Islet of Langerhans (tissue), 1 donor: Measurements from ENCODE around the gene RER1.

Experiments
- FAIRE-seq: peaks from one replicate; lab custom pipeline; 2011; peaks lifted over from hg19 to GRCh38; lab: Jason Lieb, UNC

The RER1 gene

GRCh38 chr1:2407991-2408275 is 16.3 kb downstream of the RER1 start:
- no peak for FAIRE-seq

GRCh38 chr1:2408456-2408855 is 16.8 kb downstream of the RER1 start:
- FAIRE-seq = no peak

- no peak for FAIRE-seq
Measured at GRCh38 chr1:2408859-2409276, 17.2 kb downstream of the RER1 start.

- no peak for FAIRE-seq
Measured at GRCh38 chr1:2409745-2410144, 18.1 kb downstream of the RER1 start.

GRCh38 chr1:2411801-2412394 is 20.3 kb downstream of the RER1 start:
- no peak for FAIRE-seq

- no peak for FAIRE-seq
Measured at GRCh38 chr1:2412395-2412772, 20.7 kb downstream of the RER1 start, which contains the start of gene PEX10. PEX10 (minus strand) TSS chr1:2412564; CDS start chr1:2412502, 62 bp downstream.

- no peak for FAIRE-seq
Measured at GRCh38 chr1:2412773-2413494, 21.3 kb downstream of the RER1 start.

GRCh38 chr1:2413495-2414296 is 22.1 kb downstream of the RER1 start:
- no peak for FAIRE-seq

- FAIRE-seq = no peak
Measured at GRCh38 chr1:2414297-2414958, 22.8 kb downstream of the RER1 start.

GRCh38 chr1:2415337-2415736 is 23.7 kb downstream of the RER1 start:
- no peak for FAIRE-seq

- no peak for FAIRE-seq
Measured at GRCh38 chr1:2415801-2416208, 24.2 kb downstream of the RER1 start.

GRCh38 chr1:2416403-2416802 is 24.8 kb downstream of the RER1 start:
- no peak for FAIRE-seq

- no peak for FAIRE-seq
Measured at GRCh38 chr1:2417083-2417832, 25.6 kb downstream of the RER1 start.

GRCh38 chr1:2417833-2418225 is 26.2 kb downstream of the RER1 start:
- FAIRE-seq = no peak

GRCh38 chr1:2418791-2419320 is 27.2 kb downstream of the RER1 start:
- no peak for FAIRE-seq

GRCh38 chr1:2419416-2419815 is 27.8 kb downstream of the RER1 start:
- no peak for FAIRE-seq

- FAIRE-seq = no peak
Measured at GRCh38 chr1:2422523-2422922, 30.9 kb downstream of the RER1 start.

- no peak for FAIRE-seq
Measured at GRCh38 chr1:2425892-2426291, 34.3 kb downstream of the RER1 start.

- FAIRE-seq = no peak
Measured at GRCh38 chr1:2426540-2426939, 34.9 kb downstream of the RER1 start.

GRCh38 chr1:2427051-2427450 is 35.4 kb downstream of the RER1 start:
- FAIRE-seq = no peak

GRCh38 chr1:2427976-2428375 is 36.3 kb downstream of the RER1 start:
- FAIRE-seq = no peak

GRCh38 chr1:2428490-2428889 is 36.8 kb downstream of the RER1 start:
- no peak for FAIRE-seq
